Keratinocyte (primary cell): ENCODE data around the gene P2RX2. TPM values are rescaled to one million over a fixed set of nuclear protein-coding genes. Genes with fewer than 3 reads are reported as not detected.

ENCODE experiments used
- DNase-seq: peaks from one replicate; pipeline ENCODE4 v3.0.0-alpha.2; 2011; ENCODE audit warnings: low read depth, missing footprints, low spot score
- FAIRE-seq: peaks from 2 replicates; lab custom pipeline; 2011; peaks lifted over from hg19 to GRCh38; lab: Jason Lieb, UNC
- H2AFZ ChIP-seq: 2 replicates; pipeline ENCODE4 v1.6.0; 2012; ENCODE audit warnings: low read length, control low read depth, inconsistent platforms; ENCODE audit not compliant: control insufficient read depth
- H3K27ac ChIP-seq: 2 replicates; pipeline ENCODE4 v1.5.1; 2011; ENCODE audit warnings: low read length; ENCODE audit not compliant: control insufficient read depth, insufficient read depth
- H3K27me3 ChIP-seq: 3 replicates; pipeline ENCODE4 v1.6.0; 2011; ENCODE audit warnings: low read length; ENCODE audit not compliant: control insufficient read depth, insufficient read depth; ENCODE audit errors: extremely low read depth
- H3K36me3 ChIP-seq, 2 experiments: 2 replicates in 1 of 2; 3 replicates in 1 of 2; pipeline ENCODE4 v1.5.1; 2011; ENCODE audit warnings: low read length in 2 of 2, mild to moderate bottlenecking in 1 of 2; ENCODE audit not compliant: control insufficient read depth in 2 of 2, insufficient read depth in 2 of 2; ENCODE audit errors: extremely low read depth in 1 of 2
- H3K4me1 ChIP-seq: 3 replicates; pipeline ENCODE4 v1.5.1; 2011; ENCODE audit warnings: low read length; ENCODE audit not compliant: control insufficient read depth, insufficient read depth; ENCODE audit errors: extremely low read depth
- H3K4me2 ChIP-seq: 3 replicates; pipeline ENCODE4 v1.6.0; 2011; ENCODE audit warnings: low read depth, low read length; ENCODE audit not compliant: control insufficient read depth, insufficient read depth; ENCODE audit errors: extremely low read depth
- H3K4me3 ChIP-seq, 3 experiments: fragments of 200-600 bp in 1 of 3; sonication (generic) in 1 of 3; 2 replicates in 2 of 3; 3 replicates in 1 of 3; pipeline ENCODE4 v1.5.1; 2011 to 2016; ENCODE audit warnings: low read length in 3 of 3, mild to moderate bottlenecking in 3 of 3, control low read depth in 2 of 3, inconsistent platforms in 1 of 3, low read depth in 1 of 3, mixed read lengths in 1 of 3, mixed run types in 1 of 3, moderate library complexity in 1 of 3; ENCODE audit not compliant: control insufficient read depth in 2 of 3, insufficient read depth in 2 of 3; ENCODE audit errors: extremely low read depth in 1 of 3
- H3K79me2 ChIP-seq: 2 replicates; pipeline ENCODE4 v1.6.0; 2012; ENCODE audit warnings: low read length; ENCODE audit not compliant: control insufficient read depth, insufficient read depth
- H3K9ac ChIP-seq: 3 replicates; pipeline ENCODE4 v1.6.0; 2011; ENCODE audit warnings: low read length; ENCODE audit not compliant: control insufficient read depth, insufficient read depth; ENCODE audit errors: extremely low read depth
- H3K9me1 ChIP-seq: 3 replicates; pipeline ENCODE4 v1.6.0; 2011; ENCODE audit warnings: low read length; ENCODE audit not compliant: control insufficient read depth, insufficient read depth; ENCODE audit errors: extremely low read depth
- H3K9me3 ChIP-seq: 2 replicates; pipeline ENCODE4 v1.5.1; 2012; ENCODE audit warnings: low read depth, low read length; ENCODE audit not compliant: control insufficient read depth
- H4K20me1 ChIP-seq: 3 replicates; pipeline ENCODE4 v1.6.0; 2011; ENCODE audit warnings: low read length; ENCODE audit not compliant: control insufficient read depth, insufficient read depth; ENCODE audit errors: extremely low read depth
- CTCF ChIP-seq, 3 experiments: IDR thresholded peaks in 1 of 3; conservative IDR thresholded peaks in 1 of 3; optimal IDR thresholded peaks in 1 of 3; 2 replicates in 2 of 3; 3 replicates in 1 of 3; pipeline versions ENCODE3 to v1.5.1; 2011; ENCODE audit warnings: low read length in 3 of 3, mild to moderate bottlenecking in 3 of 3, moderate library complexity in 2 of 3, control low read depth in 1 of 3, inconsistent platforms in 1 of 3; ENCODE audit not compliant: insufficient read depth in 2 of 3; ENCODE audit errors: extremely low read depth in 1 of 3
- EZH2 ChIP-seq: IDR thresholded peaks from one replicate; pipeline ENCODE4 v1.6.1; 2012; ENCODE audit warnings: inconsistent platforms, mild to moderate bottlenecking, low read length, moderate library complexity
- dilution Hi-C: fragments of 300-500 bp; cut with MboI; formaldehyde crosslinking; loops from one replicate; pipeline ENCODE4 v1.7.0; 2020; ENCODE audit warnings: low sequenced_read_pairs; ENCODE audit not compliant: extremely low pct_ligation_motif_present
- polyA plus RNA-seq, 5 experiments: library from polyadenylated mRNA; depleted of rRNA in 3 of 5; stranded (reverse) in 3 of 5; stranded (forward) in 1 of 5; unstranded in 1 of 5; fragments of >200 nt; gene quantifications; 1 replicate in 1 of 5; 2 replicates in 3 of 5; 3 replicates in 1 of 5; pipeline versions ENCODE4 v1.2.1 to v1.2.3, GENCODE V29; 2011 to 2012; ENCODE audit warnings: missing spikeins in 2 of 5, low read depth in 1 of 5, low replicate concordance in 1 of 5

The P2RX2 gene
- polyA plus RNA-seq, 1 donor (not counting 4 experiments of a cell fraction or from before 2014, with no cell fraction given): not detected

DNA sequence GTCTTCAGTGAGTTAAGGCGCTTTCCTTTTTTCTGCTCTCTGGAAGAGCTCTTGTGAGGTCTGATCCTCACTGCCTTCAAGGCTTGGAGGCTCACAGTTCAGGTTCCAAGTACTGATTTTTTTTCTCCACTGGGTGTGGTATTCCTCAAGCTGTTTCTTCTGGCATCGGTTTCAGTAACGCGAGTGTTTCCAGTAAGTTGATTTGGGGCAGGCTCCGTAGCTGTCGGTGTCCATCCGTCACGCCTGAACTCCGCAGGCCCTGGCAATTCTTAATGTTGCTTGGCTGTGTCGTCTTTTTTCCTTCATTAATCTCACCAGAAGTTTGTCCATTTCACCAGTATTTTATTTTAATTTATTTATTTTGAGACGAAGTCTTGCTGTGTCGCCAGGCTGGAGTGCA, 38.8 kb upstream of the P2RX2 start:
- TF ChIP-seq CTCF (optimal IDR thresholded peaks at IDR 0.05 in 1 of 3, IDR thresholded peaks at IDR 0.05 in 1 of 3, conservative IDR thresholded peaks at IDR 0.05 in 1 of 3; ENCODE audit: extremely low read depth in 1 of 3, insufficient read depth in 2 of 3, low read length in 3 of 3): no peak
- no peak for TF ChIP-seq EZH2
- Histone ChIP-seq H3K27me3 (no peaks in the 10 kb centered on the region), H3K36me3 (peaks cover 4 to 17% of the 10 kb centered on the region in 2 experiments), H3K9me1 (no peaks in the 10 kb centered on the region), H3K79me2 (no peaks in the 10 kb centered on the region), H3K4me2 (no peak overlapping the region), H2AFZ (no peak overlapping the region), H3K9ac (no peak overlapping the region), H3K9me3 (no peaks in the 10 kb centered on the region), H4K20me1 (no peaks in the 10 kb centered on the region), H3K4me3 (no peak overlapping the region), H3K27ac (no peak overlapping the region), H3K4me1 (no peaks in the 10 kb centered on the region)
- no peak for DNase-seq
- dilution Hi-C loops: no loop called here
- no peak for FAIRE-seq

- TF ChIP-seq CTCF (optimal IDR thresholded peaks at IDR 0.05 in 1 of 3, IDR thresholded peaks at IDR 0.05 in 1 of 3, conservative IDR thresholded peaks at IDR 0.05 in 1 of 3; ENCODE audit: extremely low read depth in 1 of 3, insufficient read depth in 2 of 3, low read length in 3 of 3) (no peak), EZH2 (no peak)
- no peaks in the 10 kb centered on the region for H3K9me3 ChIP-seq
- no peaks in the 10 kb centered on the region for H3K9me1 ChIP-seq
- H3K27me3 ChIP-seq: no peaks in the 10 kb centered on the region
- no peak overlapping the region for H2AFZ ChIP-seq
- H3K27ac ChIP-seq: no peak overlapping the region
- no peak overlapping the region for H3K9ac ChIP-seq
- no peak overlapping the region for H3K4me2 ChIP-seq
- dilution Hi-C loops: no loop called here
- no peaks in the 10 kb centered on the region for H4K20me1 ChIP-seq
- no peak for DNase-seq
- FAIRE-seq: no peak
- H3K36me3 ChIP-seq: peaks cover 4 to 12% of the 10 kb centered on the region in 2 experiments
- H3K4me3 ChIP-seq: no peak overlapping the region
- H3K79me2 ChIP-seq: no peaks in the 10 kb centered on the region
- no peaks in the 10 kb centered on the region for H3K4me1 ChIP-seq
Measured at GRCh38 chr12:132580701-132581292, 37.8 kb upstream of the P2RX2 start.
